ENCODE results near the gene MRPL14. TPM values are rescaled to one million over a fixed set of nuclear protein-coding genes. Genes with fewer than 3 reads are reported as not detected.

MRPL14 gene
- total and polyA plus RNA-seq, 2 experiments from 2014 or later: 62.6 to 191 TPM

DNA sequence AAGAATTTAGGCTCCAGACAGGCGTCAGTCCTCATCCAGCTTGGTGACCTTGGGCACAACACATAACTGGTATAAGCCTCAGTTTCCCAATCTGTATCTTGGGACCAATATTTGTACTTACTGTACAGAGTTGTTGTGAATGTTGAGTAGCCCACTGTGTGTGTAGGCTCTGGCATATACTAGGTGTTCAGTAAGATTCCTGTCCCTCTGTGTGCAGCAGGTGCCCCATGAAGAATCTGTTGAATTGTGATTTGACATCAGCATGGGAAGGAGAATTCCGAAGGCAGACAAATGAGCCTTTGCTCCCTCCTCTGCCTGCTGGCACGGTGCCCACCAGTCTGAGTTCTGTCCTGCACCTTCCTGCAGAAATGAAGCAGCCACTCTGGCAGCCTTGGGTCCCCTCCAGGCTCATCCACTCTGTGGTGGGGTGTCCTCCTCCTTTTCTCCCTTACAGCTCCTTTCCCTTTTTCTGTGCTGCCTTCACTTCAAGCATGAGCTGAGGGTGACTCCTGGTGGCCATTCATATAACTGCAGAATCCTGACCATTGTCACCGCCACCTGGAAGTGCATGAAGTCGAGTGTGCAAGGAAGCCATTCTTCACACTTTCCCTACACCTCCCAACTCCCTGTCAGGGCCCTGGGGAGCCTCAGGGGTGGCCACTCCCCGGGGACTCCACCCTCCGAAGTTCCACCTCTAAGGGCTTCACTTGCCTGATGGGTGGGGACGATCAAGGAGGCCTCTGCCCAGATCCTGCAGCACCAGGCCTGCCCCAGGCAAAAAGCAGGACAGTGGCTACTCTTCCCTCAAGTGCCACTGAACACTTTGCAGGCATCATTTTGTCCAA lies 48.2 kb downstream of the MRPL14 start:
- Histone ChIP-seq H3F3A (replicated peaks; ENCODE audit: low read depth) (no peaks in the 10 kb centered on the region), H3K4me3 (no peak overlapping the region), H3K4me1 (ENCODE audit: insufficient read depth) (peaks cover 13% of the 10 kb centered on the region), H3K27ac (ENCODE audit: low read depth) (no peak overlapping the region), H2AFZ (no peak overlapping the region), H3K9me2 (ENCODE audit: insufficient read depth) (no peaks in the 10 kb centered on the region), H3K36me3 (ENCODE audit: insufficient read depth) (no peaks in the 10 kb centered on the region), H3K27me3 (ENCODE audit: insufficient read depth) (peaks cover 6% of the 10 kb centered on the region), H3K4me2 (no peak overlapping the region), H4K20me1 (replicated peaks; ENCODE audit: insufficient read depth) (no peaks in the 10 kb centered on the region), H3K79me2 (replicated peaks; ENCODE audit: insufficient read depth) (no peaks in the 10 kb centered on the region)
- H3K4me1 Mint-ChIP-seq: peaks cover 7% of the 10 kb centered on the region
- no peak for TF ChIP-seq EZH2phosphoT487 (IDR thresholded peaks at IDR 0.05; ENCODE audit: unreplicated experiment)
- TF ChIP-seq NANOG (IDR thresholded peaks at IDR 0.05; ENCODE audit: borderline replicate concordance): no peak
- TF ChIP-seq EZH2 (IDR thresholded peaks at IDR 0.05; ENCODE audit: low read depth, unreplicated experiment): no peak
- no peak for TF ChIP-seq STAT1 (IDR thresholded peaks at IDR 0.05; ENCODE audit: unreplicated experiment)
- TF ChIP-seq ETS1 (IDR thresholded peaks at IDR 0.05): no peak
- peak; percentile 83 to 98 for TF ChIP-seq CTCF (conservative IDR thresholded peaks at IDR 0.05; ENCODE audit: low read depth in 2 of 2)
- H3K27ac Mint-ChIP-seq: no peak overlapping the region
- ATAC-seq: peak; percentile 20
- no peak overlapping the region; the same call in 2 of the 3 replicates for H3K4me3 Mint-ChIP-seq
- no peaks in the 10 kb centered on the region for H3K9me3 Mint-ChIP-seq
- DNase-seq (ENCODE audit: low spot score): peak; percentile 88
- no peaks in the 10 kb centered on the region for H3K36me3 Mint-ChIP-seq (ENCODE audit: low read depth)
- H3K27me3 Mint-ChIP-seq (ENCODE audit: insufficient read depth, low read depth, poor library complexity): peaks cover 10% of the 10 kb centered on the region

DNA sequence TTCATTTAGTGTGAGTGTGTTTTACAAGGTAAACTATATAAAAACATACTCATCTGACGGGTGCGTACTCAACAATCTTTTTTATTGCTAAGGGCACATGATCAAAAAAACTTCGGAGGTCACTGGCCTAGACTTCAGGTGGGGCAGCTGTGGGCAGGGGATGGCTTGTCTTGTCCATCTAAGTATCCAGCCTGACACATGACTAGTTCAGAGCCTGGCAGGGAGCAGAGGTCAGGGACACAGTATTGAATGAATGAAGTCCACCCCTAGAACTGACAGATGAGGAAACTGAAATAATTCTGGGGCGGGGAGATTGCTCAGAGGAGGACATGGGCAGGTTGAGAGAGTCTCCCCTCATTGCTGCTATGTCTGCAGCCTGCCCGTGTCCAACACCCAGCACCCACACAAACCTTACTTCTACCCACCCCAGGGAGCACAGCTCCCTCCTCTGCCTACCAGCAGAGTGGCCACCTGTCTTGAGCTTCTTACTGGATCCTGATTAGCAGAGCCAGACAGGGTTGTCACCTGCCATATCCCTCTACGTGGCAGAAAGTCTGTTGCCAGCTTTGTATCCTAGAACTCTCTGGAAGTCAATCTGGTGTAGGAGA lies 48.9 kb downstream of the MRPL14 start:
- H3K9me3 Mint-ChIP-seq: no peaks in the 10 kb centered on the region
- DNase-seq (ENCODE audit: low spot score): no peak
- Histone ChIP-seq H3K4me3 (no peak overlapping the region), H3K4me1 (ENCODE audit: insufficient read depth) (peaks cover 19% of the 10 kb centered on the region), H3K27me3 (ENCODE audit: insufficient read depth) (peaks cover 6% of the 10 kb centered on the region), H4K20me1 (replicated peaks; ENCODE audit: insufficient read depth) (no peaks in the 10 kb centered on the region), H3F3A (replicated peaks; ENCODE audit: low read depth) (0 out of 2 replicates have a peak, but pooled peaks cover 5% of the 10 kb centered on the region), H3K79me2 (replicated peaks; ENCODE audit: insufficient read depth) (no peaks in the 10 kb centered on the region), H3K9me2 (ENCODE audit: insufficient read depth) (no peaks in the 10 kb centered on the region), H3K36me3 (ENCODE audit: insufficient read depth) (no peaks in the 10 kb centered on the region), H3K27ac (ENCODE audit: low read depth) (no peak overlapping the region), H3K4me2 (no peak overlapping the region), H2AFZ (no peak overlapping the region)
- ATAC-seq: no peak
- H3K27me3 Mint-ChIP-seq (ENCODE audit: insufficient read depth, low read depth, poor library complexity): peaks cover 14% of the 10 kb centered on the region
- peaks cover 13% of the 10 kb centered on the region for H3K4me1 Mint-ChIP-seq
- H3K36me3 Mint-ChIP-seq (ENCODE audit: low read depth): no peaks in the 10 kb centered on the region
- H3K4me3 Mint-ChIP-seq: no peak overlapping the region
- H3K27ac Mint-ChIP-seq: no peak overlapping the region
- TF ChIP-seq POLR2AphosphoS5 (IDR thresholded peaks at IDR 0.05; ENCODE audit: low read depth) (no peak), EZH2phosphoT487 (IDR thresholded peaks at IDR 0.05; ENCODE audit: unreplicated experiment) (no peak), ZNF331 (CRISPR knock-in tag; IDR thresholded peaks at IDR 0.05; ENCODE audit: low read depth) (no peak), ZNF114 (CRISPR knock-in tag; IDR thresholded peaks at IDR 0.05) (no peak), ETS1 (IDR thresholded peaks at IDR 0.05) (no peak), STAT1 (IDR thresholded peaks at IDR 0.05; ENCODE audit: unreplicated experiment) (no peak), CTCF (conservative IDR thresholded peaks at IDR 0.05; ENCODE audit: low read depth in 2 of 2) (no peak), EZH2 (IDR thresholded peaks at IDR 0.05; ENCODE audit: low read depth, unreplicated experiment) (no peak)

All from GM23338 (cell line).